VCaP (cell line): ENCODE data around the gene KCTD21.
"Not testable (repeated sequence)": the region's sequence is repeated elsewhere in the genome, so short reads cannot be mapped to it uniquely, and the experiment has no call there.

Experiments
- H3K27ac ChIP-seq: fragments of 450-650 bp; 2 replicates; pipeline ENCODE4 v1.5.1; 2017
- CTCF ChIP-seq: fragments of 450-650 bp; conservative IDR thresholded peaks from 2 replicates; pipeline ENCODE4 v1.5.1; 2017; ENCODE audit warnings: mild to moderate bottlenecking, moderate library complexity

Gene KCTD21

DNA sequence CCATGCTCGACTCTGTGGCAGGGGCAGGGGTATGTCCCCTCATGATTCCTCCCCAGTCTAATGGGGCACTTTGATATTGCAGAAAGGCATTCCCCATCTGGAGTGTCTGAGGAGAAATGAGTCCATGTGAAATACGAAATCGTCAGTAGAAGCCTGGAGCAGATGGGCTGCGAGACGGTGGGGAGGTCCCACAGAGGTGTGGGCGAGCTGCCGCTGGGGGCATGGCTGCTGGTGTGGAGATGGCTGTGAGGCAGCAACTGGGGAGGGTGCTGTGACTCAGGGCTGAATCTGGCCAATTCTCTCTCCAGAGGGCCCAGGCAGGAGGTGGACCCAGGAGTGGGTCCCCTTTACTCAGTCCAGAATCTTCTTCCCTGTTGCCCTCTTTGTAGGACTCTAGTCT lies 11.2 kb downstream of the KCTD21 start:
- no peak for TF ChIP-seq CTCF
- H3K27ac ChIP-seq, result no peak overlapping the region

GRCh38 chr11:78176605-78177141 lies 11.8 kb downstream of the KCTD21 start:
- no peak overlapping the region for H3K27ac ChIP-seq
- TF ChIP-seq CTCF, result no peak

GRCh38 chr11:78175862-78176261 lies 12.6 kb downstream of the KCTD21 start:
- not testable (repeated sequence) for H3K27ac ChIP-seq

- no peak for TF ChIP-seq CTCF
Measured at GRCh38 chr11:78171951-78172350, 16.5 kb downstream of the KCTD21 start.

DNA sequence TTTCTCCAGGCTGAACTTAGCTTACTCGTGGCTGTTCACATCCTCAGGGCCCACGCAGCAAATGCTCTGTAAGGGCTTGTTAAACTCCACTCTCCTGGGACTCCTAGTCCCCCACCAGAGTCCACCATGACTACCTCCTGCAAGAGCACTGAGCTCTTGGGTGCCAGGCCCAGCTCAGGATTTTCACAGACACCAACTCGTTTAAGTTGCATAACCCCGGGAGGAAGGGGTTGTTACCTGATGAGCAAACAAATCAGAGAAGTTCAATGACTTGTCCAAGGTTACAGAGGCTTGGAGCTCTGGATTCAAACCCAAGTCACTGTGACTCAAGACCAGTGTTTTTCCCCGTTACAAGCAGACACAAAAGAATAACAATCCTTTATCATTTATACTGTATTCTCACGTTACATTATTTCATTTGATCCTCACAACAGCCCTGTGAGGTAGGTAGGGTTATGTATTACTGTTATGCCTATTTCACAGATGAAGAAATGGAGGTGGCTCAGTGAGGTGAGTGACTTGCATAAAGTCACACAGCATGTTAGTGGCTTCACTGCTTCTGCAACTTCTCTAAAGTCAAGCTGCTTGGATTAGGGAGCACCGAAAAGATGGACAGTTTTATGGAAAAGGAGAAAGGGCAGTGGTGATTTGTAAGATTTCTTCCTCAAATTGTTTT lies 17.4 kb downstream of the KCTD21 start:
- no peak for TF ChIP-seq CTCF
- no peak overlapping the region for H3K27ac ChIP-seq

More at GRCh38 chr11:78171951-78172350, 16.5 kb downstream of the KCTD21 start:
- H3K27ac ChIP-seq, result no peak overlapping the region

DNA sequence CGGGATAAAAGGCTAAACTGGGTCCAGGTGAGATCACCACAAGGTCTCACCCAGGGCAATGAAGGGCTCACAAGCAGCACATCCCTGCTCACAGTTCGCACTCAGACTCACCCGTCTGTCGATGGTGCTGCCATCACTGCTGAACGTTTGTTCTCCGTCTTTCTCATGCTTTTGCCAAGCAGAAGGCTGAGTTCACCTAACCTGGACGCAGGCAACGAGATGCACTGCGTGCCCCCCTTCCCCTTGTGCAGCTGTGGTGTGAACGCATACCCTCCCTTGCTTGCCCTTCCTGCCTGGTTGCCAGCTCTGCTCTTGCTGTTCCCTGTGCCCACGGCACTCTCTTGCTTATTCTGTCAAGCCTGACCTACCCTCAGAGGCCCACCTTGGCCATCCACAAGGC lies 18.0 kb downstream of the KCTD21 start:
- no peak for TF ChIP-seq CTCF
- no peak overlapping the region for H3K27ac ChIP-seq

- H3K27ac ChIP-seq, result no peak overlapping the region
- no peak for TF ChIP-seq CTCF
Measured at GRCh38 chr11:78168539-78169477, 19.6 kb downstream of the KCTD21 start.
